RPMI7951 (cell line): ENCODE data around the gene LMNA. TPM values are rescaled to one million over a fixed set of nuclear protein-coding genes. Genes with fewer than 3 reads are reported as not detected.

Source experiments
- DNase-seq: peaks from one replicate; pipeline ENCODE4 v3.0.0-alpha.2; 2012; ENCODE audit warnings: low read depth
- total RNA-seq: library from RNA; depleted of rRNA; stranded (reverse); fragments of >200 nt; shearing (Covaris generic); gene quantifications from 2 replicates; pipeline ENCODE4 v1.2.3, GENCODE V29; 2014

Gene LMNA
- total RNA-seq, 1 experiment from 2014 or later, result 919 TPM

- no peak for DNase-seq
These were observed 26.6 kb downstream of the LMNA start for GRCh38 chr1:156140879-156141707.

GRCh38 chr1:156143765-156144489 is 29.4 kb downstream of the LMNA start:
- no peak for DNase-seq

- no peak for DNase-seq
These were observed 30.2 kb downstream of the LMNA start for GRCh38 chr1:156144742-156145141.

GRCh38 chr1:156145650-156146019 is 31.1 kb downstream of the LMNA start:
- DNase-seq, result no peak

GRCh38 chr1:156146020-156146768 is 31.7 kb downstream of the LMNA start:
- DNase-seq, result peak; percentile 94

- peak; percentile 50 for DNase-seq
These were observed 32.4 kb downstream of the LMNA start for GRCh38 chr1:156146769-156147405.

- DNase-seq, result no peak
These were observed 33.7 kb downstream of the LMNA start for GRCh38 chr1:156148216-156148615.

- DNase-seq, result no peak
These were observed 35.1 kb downstream of the LMNA start for GRCh38 chr1:156149374-156150332.

- no peak for DNase-seq
These were observed 36.0 kb downstream of the LMNA start for GRCh38 chr1:156150333-156151011.

GRCh38 chr1:156151093-156151688 is 36.7 kb downstream of the LMNA start:
- peak; percentile 51 for DNase-seq

GRCh38 chr1:156152628-156153027 is 38.1 kb downstream of the LMNA start:
- DNase-seq, result no peak

- DNase-seq, result no peak
These were observed 38.9 kb downstream of the LMNA start, which contains the start of gene SEMA4A for GRCh38 chr1:156153362-156153761. Gene SEMA4A (plus strand): TSS chr1:156153585. CDS start chr1:156154579, 994 bp downstream.

GRCh38 chr1:156154317-156154749 is 39.8 kb downstream of the LMNA start:
- no peak for DNase-seq

GRCh38 chr1:156155756-156156510 is 41.4 kb downstream of the LMNA start:
- DNase-seq, result no peak

- no peak for DNase-seq
These were observed 43.0 kb downstream of the LMNA start for GRCh38 chr1:156157506-156157905.

- no peak for DNase-seq
These were observed 43.5 kb downstream of the LMNA start for GRCh38 chr1:156157966-156158365.

GRCh38 chr1:156160000-156160742 is 45.7 kb downstream of the LMNA start:
- no peak for DNase-seq

GRCh38 chr1:156160743-156161171 is 46.2 kb downstream of the LMNA start:
- DNase-seq, result peak; percentile 72
